Head of caudate nucleus (tissue), 42 donors: ENCODE measurements around the gene POU2F3.
"Not testable (repeated sequence)": the region's sequence is repeated elsewhere in the genome, so short reads cannot be mapped to it uniquely, and the experiment has no call there.

Experiments
- DNase-seq, 42 donors: peaks; one replicate each; pipeline versions ENCODE4 v3.0.0 to v3.0.0-alpha.2; 2020 to 2021; ENCODE audit warnings: mixed read lengths in 7 of 42
- intact Hi-C: fragments of 100-400 bp; cut with DNase I; formaldehyde crosslinking; loops from one replicate; pipeline ENCODE4 v1.15.0; 2022

POU2F3 gene

DNA sequence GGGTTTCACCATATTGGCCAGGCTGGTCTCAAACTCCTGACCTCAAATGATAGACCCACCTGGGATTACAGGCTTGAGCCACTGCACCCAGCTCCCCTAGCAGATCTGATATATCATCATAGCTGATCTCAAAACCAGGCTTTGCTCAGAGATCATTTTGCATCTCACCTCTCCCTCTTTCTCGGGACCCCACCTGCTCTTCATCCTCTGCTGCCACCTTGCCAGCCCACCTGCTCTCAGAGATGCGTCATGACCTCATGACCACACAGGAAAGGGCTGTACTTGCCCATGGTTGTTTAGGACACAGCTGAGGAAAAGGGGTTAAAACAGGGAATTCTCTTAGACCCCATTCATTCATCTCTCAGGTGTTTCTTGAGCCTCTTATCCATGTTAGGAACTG is 27.4 kb downstream of the POU2F3 start:
- DNase-seq, result no peak
- intact Hi-C loops, result no loop called here

DNA sequence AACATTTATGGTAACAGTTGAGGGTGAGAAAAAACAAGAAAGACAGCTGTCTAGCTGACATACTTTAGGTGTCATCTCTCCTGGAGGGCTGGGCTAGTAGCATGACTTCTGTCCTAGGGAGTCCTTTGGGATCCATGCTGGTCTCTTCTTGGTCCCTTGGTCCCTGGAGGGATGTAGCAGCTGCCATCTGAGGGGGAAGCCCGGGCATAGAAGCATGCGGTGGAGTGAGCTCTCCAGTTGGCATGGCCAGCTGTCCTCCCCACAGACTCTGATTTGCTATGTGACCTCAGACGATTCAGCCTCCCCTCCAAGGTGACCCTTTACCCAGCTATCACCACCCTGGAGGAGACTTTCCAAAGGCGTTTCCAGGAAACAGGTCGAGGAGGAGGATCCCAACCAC is 28.7 kb downstream of the POU2F3 start:
- intact Hi-C loops, result no loop called here
- no peak for DNase-seq

DNA sequence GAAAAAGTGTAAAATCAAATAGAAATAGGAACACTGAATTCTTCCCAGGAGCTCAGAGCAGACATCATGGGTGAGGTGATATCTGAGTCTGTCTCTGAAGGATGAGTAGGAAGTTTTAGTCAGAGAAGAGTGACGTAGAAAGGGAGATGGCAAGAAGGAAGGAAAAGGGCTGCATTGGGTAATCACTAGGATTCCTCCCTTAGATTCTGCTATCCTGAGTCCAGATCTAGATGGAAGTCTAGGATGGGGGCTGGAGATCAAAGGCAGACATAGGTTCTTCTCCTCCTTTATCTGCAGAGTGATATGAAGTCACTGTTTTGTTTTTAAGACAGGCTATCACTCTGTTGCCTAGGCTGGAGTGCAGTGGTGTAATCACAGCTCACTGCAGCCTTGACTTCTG is 30.4 kb downstream of the POU2F3 start:
- intact Hi-C loops, result no loop called here

DNA sequence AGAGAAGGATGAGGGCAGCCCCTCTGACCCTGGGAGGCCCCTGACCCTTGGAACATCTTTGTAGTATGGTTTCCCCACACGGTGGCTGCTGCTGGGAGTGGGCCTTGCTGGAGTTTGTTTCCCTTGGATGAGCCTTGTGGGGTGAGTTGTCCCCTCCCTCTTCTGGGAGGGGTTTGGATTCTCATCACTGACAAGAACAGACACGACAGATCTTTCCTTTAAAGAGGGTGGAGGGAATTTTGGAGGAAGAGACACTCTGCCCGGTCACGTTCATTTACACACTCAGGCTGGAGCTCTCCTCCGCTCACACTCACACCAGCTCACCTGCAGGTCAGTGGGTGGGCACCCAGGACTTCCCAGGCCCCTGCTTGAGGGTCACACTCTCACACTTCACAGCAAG is 31.7 kb downstream of the POU2F3 start:
- intact Hi-C loops, result no loop called here
- no peak for DNase-seq

More for the DNA sequence above, 30.4 kb downstream of the POU2F3 start:
- DNase-seq, result no peak

GRCh38 chr11:120272303-120272702 is 32.4 kb downstream of the POU2F3 start:
- intact Hi-C loops, result no loop called here
- no peak for DNase-seq

DNA sequence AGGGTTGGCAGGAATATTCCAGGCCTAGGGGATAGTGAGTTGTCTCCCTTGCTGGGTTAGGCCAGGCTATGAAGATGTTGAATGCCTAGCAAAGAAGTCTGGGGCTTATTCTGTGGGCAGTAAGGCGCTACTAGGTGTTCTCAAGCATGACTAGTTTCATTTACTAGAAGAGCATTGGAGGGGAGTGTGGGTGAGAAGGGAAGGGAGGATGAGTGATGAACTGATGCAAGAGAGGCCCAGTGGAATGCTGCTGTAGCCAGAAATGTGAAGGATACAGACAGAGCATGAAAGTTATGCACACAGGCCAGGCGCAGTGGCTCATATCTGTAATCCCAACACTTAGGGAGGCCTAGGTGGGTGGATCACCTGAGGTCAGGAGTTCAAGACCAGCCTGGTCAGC is 33.5 kb downstream of the POU2F3 start:
- intact Hi-C loops, result no loop called here
- DNase-seq, result no peak

- intact Hi-C loops, DNase-seq: not testable (repeated sequence)
Measured at GRCh38 chr11:120273956-120274355, 34.0 kb downstream of the POU2F3 start.

DNA sequence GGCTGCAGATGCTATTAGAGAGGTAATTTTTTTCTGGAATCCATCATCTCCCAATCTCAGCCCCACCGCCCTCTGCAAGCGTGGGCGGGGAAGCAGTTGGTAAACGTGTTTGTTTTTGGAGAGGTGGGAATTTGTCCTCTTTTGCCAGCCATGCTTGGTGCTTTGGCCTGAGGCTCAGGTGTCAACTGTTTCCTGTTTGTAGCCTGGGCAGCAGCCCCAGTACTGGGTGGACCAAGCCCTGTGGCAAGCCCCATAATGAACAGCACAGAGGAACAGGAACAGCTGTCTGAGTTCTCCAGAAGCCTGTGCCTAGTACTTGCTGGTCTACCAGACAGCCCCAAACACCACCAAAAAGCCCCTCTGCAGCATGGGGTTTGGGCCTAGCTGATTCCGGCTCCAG is 39.6 kb downstream of the POU2F3 start:
- DNase-seq, result no peak
- intact Hi-C loops, result no loop called here

DNA sequence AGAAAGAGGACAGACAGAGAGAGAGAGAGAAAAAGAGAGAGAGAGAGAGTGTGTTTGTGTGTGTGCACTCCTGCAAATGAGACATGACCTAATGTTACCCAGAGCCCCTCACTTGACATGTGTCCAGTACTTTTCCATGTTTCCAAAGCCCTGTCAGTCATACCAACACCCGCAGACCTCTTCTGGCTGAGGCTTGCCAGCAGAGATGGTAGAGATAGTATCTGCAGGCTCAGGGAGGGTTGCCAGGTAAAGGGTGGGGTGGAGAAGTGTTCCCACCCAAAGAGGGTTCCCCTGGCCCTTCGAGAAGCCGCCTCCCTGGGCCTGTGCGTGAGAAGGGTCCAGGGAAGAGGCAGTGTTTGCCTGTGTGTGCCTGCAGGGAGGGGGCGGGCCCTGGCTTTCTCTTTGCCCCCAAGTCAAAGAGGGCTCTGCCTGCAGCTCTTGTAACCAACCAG is 40.7 kb downstream of the POU2F3 start:
- intact Hi-C loops, result no loop called here
- no peak for DNase-seq

DNA sequence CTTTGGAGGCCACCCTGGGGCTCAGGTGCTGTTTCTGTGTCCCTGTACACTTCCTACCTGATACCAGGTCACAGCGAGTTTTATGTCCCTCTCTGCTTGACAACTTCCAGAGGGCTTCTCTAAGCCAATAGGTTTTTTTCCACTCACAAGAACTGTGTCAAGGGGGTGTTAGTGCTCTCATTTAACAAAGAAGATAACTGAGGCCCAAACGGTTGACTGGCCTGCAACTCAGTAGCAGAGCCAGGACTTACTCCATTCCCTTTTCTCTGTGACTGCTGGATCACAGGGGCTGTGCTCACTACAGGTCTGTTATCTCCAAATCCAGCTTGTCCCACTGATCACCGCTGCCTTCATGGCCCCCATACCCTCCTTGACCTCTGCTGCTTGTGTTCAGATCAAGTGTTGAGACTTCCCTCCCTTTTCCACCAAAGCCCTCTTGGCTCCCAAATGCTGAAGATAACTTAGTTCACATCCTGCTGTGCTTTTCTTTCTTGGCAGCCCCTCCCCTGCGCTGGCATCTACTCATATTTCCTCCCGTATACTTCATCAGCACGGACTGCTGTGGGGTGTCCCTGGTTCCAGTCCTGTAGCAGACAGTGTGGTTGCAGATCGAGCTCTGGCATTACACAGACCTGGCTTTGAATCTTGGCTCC is 41.3 kb downstream of the POU2F3 start:
- DNase-seq, result no peak
- intact Hi-C loops, result no loop called here

GRCh38 chr11:120283124-120283523 is 43.2 kb downstream of the POU2F3 start:
- intact Hi-C loops, result no loop called here
- no peak for DNase-seq

DNA sequence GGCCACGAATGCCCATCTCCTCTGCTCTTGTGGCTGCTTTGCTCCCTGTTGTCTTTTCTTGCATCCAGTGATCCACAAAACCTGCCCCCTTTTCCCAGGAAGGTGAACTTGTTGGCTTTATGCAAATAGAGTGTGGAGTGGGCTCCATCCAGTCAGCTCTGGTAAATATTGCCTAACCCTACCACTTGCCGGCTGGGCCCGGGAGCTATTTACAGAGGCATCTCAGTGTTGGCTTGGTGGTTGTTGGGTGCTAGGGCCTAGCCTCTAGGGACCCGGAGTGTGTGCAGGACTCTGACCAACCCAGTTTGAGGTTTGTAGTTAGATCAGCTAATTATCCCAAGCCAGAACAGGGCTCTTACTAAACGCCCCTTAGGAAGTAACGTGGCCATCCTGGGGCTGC is 44.3 kb downstream of the POU2F3 start:
- intact Hi-C loops, result no loop called here
- no peak for DNase-seq

- no peak for DNase-seq
- intact Hi-C loops, result no loop called here
Measured at GRCh38 chr11:120285256-120285655, 45.3 kb downstream of the POU2F3 start.

DNA sequence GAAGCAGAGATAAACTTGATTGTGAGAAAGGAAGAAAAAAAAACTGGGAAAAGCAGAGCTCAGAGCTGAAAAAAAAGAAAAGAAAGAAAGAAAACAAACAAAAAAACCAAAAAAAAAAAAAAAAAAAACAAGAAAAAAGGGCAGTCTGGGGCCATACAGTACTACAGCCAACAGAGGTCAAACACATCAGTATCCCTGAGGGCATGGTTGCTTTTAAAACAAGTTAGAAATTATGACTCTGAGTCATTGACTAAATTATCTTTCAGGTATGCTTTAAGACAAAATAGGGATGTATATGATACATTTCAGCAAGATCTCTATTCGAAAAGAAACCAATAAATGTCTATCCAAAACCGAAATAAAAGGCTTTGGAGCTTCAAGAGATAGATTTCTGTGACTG is 48.1 kb downstream of the POU2F3 start:
- intact Hi-C loops, result no loop called here
- DNase-seq, result no peak

DNA sequence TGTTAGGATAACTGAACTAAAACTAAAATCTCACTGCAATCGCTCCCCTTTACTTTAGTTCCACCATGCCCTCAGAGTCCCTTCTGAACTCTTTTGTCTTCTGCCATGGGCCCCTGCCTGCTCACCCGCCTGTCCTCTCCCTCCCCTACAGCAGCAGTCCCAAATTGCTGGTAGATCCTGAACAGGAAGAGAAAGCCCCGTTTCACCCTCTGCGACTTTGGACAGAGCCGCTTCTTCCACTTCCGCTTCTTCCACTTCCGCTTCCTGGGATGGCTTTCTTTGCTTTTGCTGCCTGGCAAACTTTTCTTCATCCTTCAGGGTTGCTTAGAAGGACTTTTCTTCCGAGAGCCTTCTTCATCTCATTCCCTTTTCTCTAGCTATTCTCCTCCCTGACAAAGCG is 49.5 kb downstream of the POU2F3 start:
- intact Hi-C loops, result no loop called here
- no peak for DNase-seq

GRCh38 chr11:120290956-120291355 is 51.0 kb downstream of the POU2F3 start:
- intact Hi-C loops, result no loop called here
- no peak for DNase-seq

GRCh38 chr11:120293038-120293800 is 53.3 kb downstream of the POU2F3 start:
- intact Hi-C loops, result no loop called here
- DNase-seq, result no peak

GRCh38 chr11:120294096-120294495 is 54.2 kb downstream of the POU2F3 start:
- DNase-seq, result no peak
- intact Hi-C loops, result no loop called here

DNA sequence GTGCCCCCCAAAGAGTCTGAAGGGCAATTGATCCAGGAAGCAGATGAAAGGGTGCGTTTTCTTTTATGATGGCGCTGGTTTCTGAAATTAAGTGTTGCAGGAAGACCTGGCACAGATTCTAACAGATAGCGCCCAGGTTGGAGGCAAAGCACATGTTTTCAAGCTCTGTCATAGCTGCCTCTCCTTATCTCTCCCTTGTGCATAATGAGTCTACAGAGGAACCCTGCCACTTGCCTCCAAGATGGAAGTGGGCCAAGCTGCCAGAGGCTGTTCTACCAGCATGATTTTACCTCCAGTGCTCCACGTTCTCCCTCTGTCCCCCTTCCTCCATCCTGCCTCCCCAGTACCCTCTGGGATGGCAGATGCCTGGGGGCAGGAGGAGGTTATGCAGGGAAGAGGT is 55.2 kb downstream of the POU2F3 start:
- no peak for DNase-seq
- intact Hi-C loops, result no loop called here

DNA sequence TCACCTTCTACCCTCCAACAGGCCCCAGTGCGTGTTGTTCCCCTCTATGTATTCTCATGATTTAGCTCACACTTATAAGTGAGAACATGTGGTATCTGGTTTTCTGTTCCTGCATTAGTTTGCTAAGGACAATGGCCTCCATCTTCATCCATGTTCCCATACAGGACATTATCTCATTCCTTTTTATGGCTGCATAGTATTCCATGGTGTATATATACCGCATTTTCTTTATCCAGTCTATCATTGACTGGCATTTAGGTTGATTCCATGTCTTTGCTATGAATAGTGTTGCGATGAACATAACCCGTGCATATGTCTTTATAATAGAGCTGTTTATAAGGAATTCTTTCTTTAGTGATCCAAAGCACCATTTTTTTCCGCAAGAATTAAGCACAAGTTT is 56.6 kb downstream of the POU2F3 start:
- intact Hi-C loops, result no loop called here
- no peak for DNase-seq

- intact Hi-C loops, result no loop called here
- DNase-seq, result no peak
Measured at GRCh38 chr11:120298461-120298860, 58.5 kb downstream of the POU2F3 start.
